ENCODE measurements around the gene ATP8B4. TPM values are rescaled to one million over a fixed set of nuclear protein-coding genes. Genes with fewer than 3 reads are reported as not detected.

Gene ATP8B4
- total and polyA plus RNA-seq, 5 donors, result 3.0 to 11.7 (median 5.2) TPM

DNA sequence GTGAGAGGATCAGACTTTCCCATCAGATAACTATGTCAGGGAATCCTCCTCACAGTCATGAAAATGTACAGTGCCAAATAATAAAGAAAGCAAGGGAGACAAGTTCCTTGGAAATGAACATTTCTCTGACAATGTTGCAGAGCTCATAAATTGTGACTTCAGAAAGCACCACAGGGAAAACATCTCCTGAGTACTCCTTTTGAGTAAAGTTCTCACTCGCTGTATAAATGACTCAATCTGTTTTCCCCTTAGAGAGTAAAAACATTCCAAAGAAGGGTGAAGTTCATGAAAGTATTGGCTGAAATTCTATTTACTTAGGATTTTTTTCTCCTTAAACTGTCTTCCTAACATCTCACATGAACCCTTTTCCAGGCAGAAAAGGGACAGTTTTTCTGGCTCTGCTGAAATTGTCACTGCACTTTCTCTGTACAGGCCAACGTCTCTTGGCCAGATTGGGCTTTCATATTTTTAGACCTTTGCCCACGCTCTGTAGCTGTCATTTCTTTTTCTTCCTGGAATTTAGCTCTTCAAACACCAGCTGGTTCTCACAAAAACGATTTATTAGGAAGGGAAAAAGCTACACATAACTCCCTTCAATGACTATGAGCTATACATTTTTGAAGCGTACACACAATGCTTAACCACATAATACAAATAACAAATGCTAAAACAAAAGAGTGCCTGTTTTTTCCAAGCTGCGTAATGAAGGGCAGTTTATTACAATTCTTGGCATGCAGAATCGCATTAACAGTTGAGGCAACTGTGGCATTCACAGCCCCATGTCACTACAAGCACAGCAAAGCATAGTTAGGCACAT lies 216.1 kb downstream of the ATP8B4 start:
- DNase-seq, result no peak
- Histone ChIP-seq H3K4me1 (ENCODE audit: control insufficient read depth, insufficient read depth, low read length) (peaks cover 2% of the 10 kb centered on the region), H3K27me3 (ENCODE audit: control insufficient read depth, insufficient read depth) (no peaks in the 10 kb centered on the region), H3K27ac (ENCODE audit: low read length) (peak overlapping the region; percentile 85), H3K4me3 (ENCODE audit: low read length) (no peak overlapping the region), H3K9me3 (ENCODE audit: control insufficient read depth, low read length) (no peaks in the 10 kb centered on the region)
- ATAC-seq, result peak; percentile 88
- WGBS, result 33% methylated on average over 7 of the region's 7 CpGs
- intact Hi-C loops (cut with DNase I), result no loop called here

DNA sequence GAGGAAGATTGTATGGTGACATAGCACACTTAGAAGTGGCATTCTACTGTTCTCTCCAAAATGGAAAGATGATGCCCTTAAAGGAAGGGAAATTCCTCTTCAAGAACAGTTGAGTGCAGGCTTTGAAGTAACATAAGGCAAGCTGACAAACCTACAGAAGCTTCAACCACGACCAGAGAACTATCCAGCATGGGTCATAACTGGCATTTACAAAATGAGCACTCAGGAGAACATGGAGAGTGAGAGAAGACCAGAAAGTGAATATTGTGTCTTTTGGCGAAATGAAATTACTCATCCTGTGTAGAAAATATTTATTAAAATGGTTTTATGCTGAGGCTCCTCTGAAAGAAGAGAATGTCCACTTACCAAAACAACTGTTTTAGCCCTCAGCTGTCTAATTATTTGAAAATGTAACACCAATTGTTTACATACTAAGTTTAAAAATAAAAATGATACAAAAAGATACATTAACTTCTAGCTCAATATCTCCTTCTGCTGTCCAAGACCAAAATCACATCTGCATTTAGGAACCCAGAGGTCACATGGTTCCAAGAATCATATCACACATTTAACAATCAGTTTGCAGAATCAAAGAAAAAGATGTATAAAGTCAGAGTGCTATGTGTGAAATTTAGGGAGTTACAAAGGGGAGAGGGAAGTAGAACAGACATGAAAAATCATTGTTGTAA lies 216.9 kb downstream of the ATP8B4 start:
- ATAC-seq, result no peak
- Histone ChIP-seq H3K27ac (ENCODE audit: low read length) (peak overlapping the region; percentile 88), H3K9me3 (ENCODE audit: control insufficient read depth, low read length) (no peaks in the 10 kb centered on the region), H3K4me3 (ENCODE audit: low read length) (no peak overlapping the region), H3K27me3 (ENCODE audit: control insufficient read depth, insufficient read depth) (no peaks in the 10 kb centered on the region), H3K4me1 (ENCODE audit: control insufficient read depth, insufficient read depth, low read length) (peaks cover 2% of the 10 kb centered on the region)
- DNase-seq, result no peak
- intact Hi-C loops (cut with DNase I), result no loop called here
- WGBS, result 54% methylated on average over 2 of the region's 2 CpGs

DNA sequence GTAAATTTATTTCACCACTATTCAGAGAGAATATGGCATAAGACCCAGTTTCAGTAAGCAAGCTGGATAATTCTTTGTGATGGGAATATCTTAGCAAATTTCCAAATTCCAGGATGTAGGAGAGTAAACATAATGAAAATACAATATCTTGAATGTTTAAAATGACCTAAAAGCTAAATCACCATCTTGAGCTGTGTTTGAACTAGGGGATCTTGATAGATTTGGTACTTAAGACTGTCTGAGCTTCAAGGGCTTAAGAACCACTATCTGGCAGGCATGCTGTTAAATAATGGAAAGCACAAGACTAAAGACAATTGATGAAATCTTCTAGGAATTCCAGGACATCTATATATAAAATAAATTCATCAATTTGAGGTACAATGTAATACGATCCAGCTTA lies 217.7 kb downstream of the ATP8B4 start:
- intact Hi-C loops (cut with DNase I), result no loop called here
- DNase-seq, result no peak
- H3K27ac ChIP-seq (ENCODE audit: low read length), result no peak overlapping the region
- WGBS, result 92% methylated on average over 1 of the region's 1 CpG
- H3K4me3 ChIP-seq (ENCODE audit: low read length), result no peak overlapping the region
- ATAC-seq, result no peak
- no peaks in the 10 kb centered on the region for H3K9me3 ChIP-seq (ENCODE audit: control insufficient read depth, low read length)
- no peaks in the 10 kb centered on the region for H3K4me1 ChIP-seq (ENCODE audit: control insufficient read depth, insufficient read depth, low read length)
- H3K27me3 ChIP-seq (ENCODE audit: control insufficient read depth, insufficient read depth), result no peaks in the 10 kb centered on the region

DNA sequence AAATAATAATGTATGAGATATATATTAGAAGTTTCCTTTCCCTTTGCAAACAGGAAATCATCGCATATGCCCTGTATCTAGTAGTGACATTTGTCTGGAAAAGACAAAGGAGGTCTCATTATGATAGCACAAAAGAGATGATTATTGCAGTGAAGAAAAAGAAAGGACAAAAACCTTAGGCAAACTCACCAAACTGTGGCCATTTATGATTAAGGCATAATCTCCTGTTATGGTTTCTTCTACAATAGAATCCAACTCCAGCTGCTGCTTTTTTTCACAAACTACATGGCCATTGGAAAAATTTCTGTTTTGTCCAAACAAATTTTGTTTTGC lies 218.2 kb downstream of the ATP8B4 start:
- no peak overlapping the region for H3K4me3 ChIP-seq (ENCODE audit: low read length)
- 56% methylated on average over 1 of the region's 1 CpG for WGBS
- no peaks in the 10 kb centered on the region for H3K9me3 ChIP-seq (ENCODE audit: control insufficient read depth, low read length)
- no peaks in the 10 kb centered on the region for H3K27me3 ChIP-seq (ENCODE audit: control insufficient read depth, insufficient read depth)
- H3K27ac ChIP-seq (ENCODE audit: low read length), result no peak overlapping the region
- DNase-seq (no peak), ATAC-seq (no peak)
- no peaks in the 10 kb centered on the region for H3K4me1 ChIP-seq (ENCODE audit: control insufficient read depth, insufficient read depth, low read length)
- intact Hi-C loops (cut with DNase I), result no loop called here

DNA sequence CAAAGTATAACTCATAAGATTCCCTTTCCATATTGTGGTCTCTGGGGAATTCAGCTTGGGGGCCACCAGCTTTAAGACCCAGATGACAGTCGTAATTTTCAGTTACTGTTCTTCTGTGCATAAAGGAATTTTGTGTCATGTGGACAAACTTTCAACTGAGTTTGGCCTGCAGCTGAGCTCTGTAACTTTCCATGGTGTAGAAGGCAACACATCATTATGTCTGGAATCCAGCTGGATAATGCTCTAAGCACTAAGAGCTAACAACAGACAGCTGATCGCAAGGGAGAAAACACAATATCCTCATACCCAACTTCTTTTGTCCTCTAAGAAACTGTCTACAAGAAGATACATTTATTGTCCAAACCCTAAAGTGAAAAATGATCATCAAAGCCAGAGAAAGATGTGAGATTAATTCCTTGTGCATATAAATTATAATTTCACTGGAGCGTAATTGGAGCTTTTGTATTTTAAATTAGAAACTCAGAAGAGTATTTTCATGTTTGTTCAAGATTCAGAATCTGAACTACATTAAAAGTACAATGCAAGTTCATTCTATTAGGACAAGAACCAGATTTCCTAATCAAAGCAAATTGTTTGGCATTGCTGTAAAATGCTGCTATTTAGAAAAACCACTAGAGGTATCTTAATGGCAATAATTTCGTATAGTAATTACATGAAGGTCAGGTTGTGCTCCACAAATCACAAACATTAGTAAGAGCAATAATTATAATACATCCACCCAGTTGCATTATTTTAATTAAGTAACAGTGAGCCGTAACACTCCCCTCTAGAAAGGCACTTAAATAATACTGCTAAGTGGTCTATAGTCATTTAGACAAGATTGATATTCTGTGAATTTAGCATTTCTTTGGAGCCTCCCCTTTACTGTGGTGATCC lies 218.8 kb downstream of the ATP8B4 start:
- DNase-seq (no peak), ATAC-seq (peak in 1 of 2 donors; percentile 51)
- Histone ChIP-seq H3K4me1 (ENCODE audit: control insufficient read depth, insufficient read depth, low read length) (no peaks in the 10 kb centered on the region), H3K27ac (ENCODE audit: low read length) (no peak overlapping the region), H3K4me3 (ENCODE audit: low read length) (no peak overlapping the region), H3K27me3 (ENCODE audit: control insufficient read depth, insufficient read depth) (no peaks in the 10 kb centered on the region), H3K9me3 (ENCODE audit: control insufficient read depth, low read length) (no peaks in the 10 kb centered on the region)
- intact Hi-C loops (cut with DNase I), result no loop called here
- 57% methylated on average over 5 of the region's 5 CpGs for whole genome bisulfite sequencing

DNA sequence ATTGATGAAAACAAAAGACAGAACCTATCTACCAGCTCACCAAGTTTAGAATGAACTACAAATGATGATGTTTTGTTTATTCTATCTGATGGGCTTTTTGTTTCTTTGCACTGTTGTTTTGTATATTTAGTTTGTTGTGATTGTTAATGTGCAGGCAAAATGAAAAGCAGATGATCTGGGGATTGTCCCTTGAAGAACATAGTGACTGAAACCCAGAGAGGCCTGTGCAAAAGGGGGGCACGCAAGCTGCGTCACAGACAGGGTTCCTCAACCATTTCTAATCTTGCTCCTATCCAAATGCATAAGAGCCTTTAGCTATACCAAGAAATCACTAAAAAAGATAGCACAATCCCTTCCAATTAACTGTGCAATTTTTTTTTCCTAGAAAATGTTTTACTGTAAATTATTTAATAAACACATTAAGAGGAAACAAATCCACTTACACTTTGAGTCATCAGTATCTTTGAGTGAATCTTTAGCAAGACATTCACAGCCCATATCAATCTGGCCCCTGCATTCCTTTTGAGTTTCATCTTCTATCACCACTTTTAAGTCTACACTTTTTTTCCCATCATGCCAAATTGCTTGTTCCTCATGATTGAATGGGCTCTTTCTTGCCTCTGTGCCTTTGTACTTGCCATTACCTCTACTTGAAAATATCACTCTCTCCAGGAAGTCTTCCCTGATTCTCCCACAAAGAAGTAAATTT lies 220.3 kb downstream of the ATP8B4 start:
- Histone ChIP-seq H3K4me3 (ENCODE audit: low read length) (no peak overlapping the region), H3K9me3 (ENCODE audit: control insufficient read depth, low read length) (no peaks in the 10 kb centered on the region), H3K4me1 (ENCODE audit: control insufficient read depth, insufficient read depth, low read length) (peaks cover 2% of the 10 kb centered on the region), H3K27ac (ENCODE audit: low read length) (no peak overlapping the region), H3K27me3 (ENCODE audit: control insufficient read depth, insufficient read depth) (no peaks in the 10 kb centered on the region)
- intact Hi-C loops (cut with DNase I), result loop anchor here in 1 of 4 donors (10.0 kb wide), 1 partner anchor 274 kb away; the partner anchor contains the start of genes DTWD1 and FAM227B
- WGBS, result 95% methylated on average over 2 of the region's 2 CpGs
- no peak for ATAC-seq
- no peak for DNase-seq

DNA sequence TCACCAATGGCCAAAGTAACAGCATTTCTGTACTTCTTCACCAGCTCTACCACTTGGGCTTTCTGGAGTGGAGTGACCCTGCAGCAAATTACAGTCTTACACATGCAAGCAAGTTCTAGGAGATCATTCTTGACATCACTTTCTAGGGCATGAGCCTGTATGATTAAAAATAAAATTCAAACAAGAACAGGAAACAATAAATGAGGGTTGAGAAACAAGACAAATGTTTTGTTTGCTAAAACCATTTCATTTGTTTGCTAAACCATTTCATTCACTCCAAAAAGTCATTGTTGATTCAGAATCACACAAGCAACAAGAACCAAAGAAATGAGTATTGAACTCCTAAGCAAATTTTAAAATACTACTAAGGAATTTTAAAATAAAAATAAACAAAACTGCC lies 220.9 kb downstream of the ATP8B4 start:
- no peaks in the 10 kb centered on the region for H3K27me3 ChIP-seq (ENCODE audit: control insufficient read depth, insufficient read depth)
- no peak for DNase-seq
- H3K4me1 ChIP-seq (ENCODE audit: control insufficient read depth, insufficient read depth, low read length), result peaks cover 2% of the 10 kb centered on the region
- no peak for ATAC-seq
- intact Hi-C loops (cut with DNase I), result loop anchor here in 1 of 4 donors (10.0 kb wide), 1 partner anchor 273 kb away; the partner anchor contains the start of genes DTWD1 and FAM227B
- H3K9me3 ChIP-seq (ENCODE audit: control insufficient read depth, low read length), result no peaks in the 10 kb centered on the region
- no peak overlapping the region for H3K27ac ChIP-seq (ENCODE audit: low read length)
- no peak overlapping the region for H3K4me3 ChIP-seq (ENCODE audit: low read length)

DNA sequence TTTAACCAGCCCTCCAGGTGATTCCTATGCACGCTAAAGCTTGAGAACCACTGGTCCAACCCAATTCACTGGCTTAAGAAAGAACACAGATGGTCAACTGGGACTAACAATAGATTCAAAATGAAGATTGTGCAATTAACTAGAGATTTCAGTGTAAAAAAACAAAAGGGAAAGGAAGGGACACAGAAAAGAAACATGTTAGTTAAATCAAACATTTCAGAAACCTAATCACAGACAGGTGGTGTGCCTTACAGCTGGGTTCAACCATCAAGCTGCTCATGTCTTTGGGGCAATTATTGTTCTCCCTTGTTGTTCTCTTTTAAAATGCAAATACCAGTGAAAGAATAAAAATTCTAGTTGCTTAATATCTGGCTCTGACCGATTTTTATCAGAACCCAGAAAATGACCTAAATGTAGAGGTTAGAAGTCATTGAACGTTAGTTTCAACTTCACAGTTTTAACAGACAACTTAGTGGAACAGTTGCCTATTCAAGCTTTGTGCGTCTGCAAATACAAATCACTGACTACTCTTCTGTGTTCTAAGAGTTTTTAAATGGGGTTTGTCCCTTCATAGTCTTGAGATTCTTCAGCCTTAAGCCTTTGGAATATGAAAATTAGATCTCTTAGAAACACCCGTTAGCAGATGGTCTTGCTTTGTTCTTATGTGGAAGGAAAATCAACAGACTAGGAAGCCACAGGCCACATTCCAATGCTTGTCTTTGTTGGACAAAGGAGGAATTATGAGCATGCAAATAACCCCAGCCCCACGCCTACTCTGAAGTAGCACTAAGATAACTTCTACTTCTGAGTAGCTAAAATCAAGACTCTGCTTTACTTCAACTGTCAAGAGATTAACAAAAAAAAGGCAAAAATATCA lies 223.4 kb downstream of the ATP8B4 start:
- H3K4me1 ChIP-seq (ENCODE audit: control insufficient read depth, insufficient read depth, low read length), result peaks cover 2% of the 10 kb centered on the region
- WGBS, result 56% methylated on average over 6 of the region's 6 CpGs
- H3K4me3 ChIP-seq (ENCODE audit: low read length), result no peak overlapping the region
- no peak overlapping the region for H3K27ac ChIP-seq (ENCODE audit: low read length)
- DNase-seq (no peak), ATAC-seq (no peak)
- H3K9me3 ChIP-seq (ENCODE audit: control insufficient read depth, low read length), result no peaks in the 10 kb centered on the region
- no peaks in the 10 kb centered on the region for H3K27me3 ChIP-seq (ENCODE audit: control insufficient read depth, insufficient read depth)
- intact Hi-C loops (cut with DNase I), result loop anchor here in 1 of 4 donors (10.0 kb wide), 1 partner anchor 271 kb away; the partner anchor contains the start of genes DTWD1 and FAM227B

DNA sequence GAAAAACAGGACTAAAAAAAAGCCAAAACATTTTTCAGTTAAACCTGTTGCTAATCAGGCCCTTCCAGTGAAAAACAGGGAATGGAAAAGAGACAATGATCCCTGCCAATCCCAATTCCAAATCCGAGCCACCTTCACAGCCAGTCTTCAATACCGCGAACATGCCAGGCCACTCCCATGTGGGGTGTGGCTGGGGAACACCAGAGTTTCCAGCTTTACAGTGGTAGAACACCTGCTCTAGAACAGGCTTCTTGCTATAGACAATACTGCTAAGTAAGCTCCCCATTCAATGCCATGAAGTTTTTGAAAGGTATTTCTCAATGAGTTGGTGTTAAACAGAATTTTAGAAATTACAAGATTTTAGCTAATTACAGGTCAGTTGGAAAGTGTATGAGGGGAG lies 228.3 kb downstream of the ATP8B4 start:
- H3K4me3 ChIP-seq (ENCODE audit: low read length), result no peak overlapping the region
- no peaks in the 10 kb centered on the region for H3K9me3 ChIP-seq (ENCODE audit: control insufficient read depth, low read length)
- H3K27me3 ChIP-seq (ENCODE audit: control insufficient read depth, insufficient read depth), result no peaks in the 10 kb centered on the region
- intact Hi-C loops (cut with DNase I), result loop anchor here in 1 of 4 donors (10.0 kb wide), 1 partner anchor 266 kb away; the partner anchor contains the start of genes DTWD1 and FAM227B
- H3K4me1 ChIP-seq (ENCODE audit: control insufficient read depth, insufficient read depth, low read length), result peaks cover 2% of the 10 kb centered on the region
- DNase-seq (no peak), ATAC-seq (no peak)
- no peak overlapping the region for H3K27ac ChIP-seq (ENCODE audit: low read length)
- WGBS, result 91% methylated on average over 3 of the region's 3 CpGs

DNA sequence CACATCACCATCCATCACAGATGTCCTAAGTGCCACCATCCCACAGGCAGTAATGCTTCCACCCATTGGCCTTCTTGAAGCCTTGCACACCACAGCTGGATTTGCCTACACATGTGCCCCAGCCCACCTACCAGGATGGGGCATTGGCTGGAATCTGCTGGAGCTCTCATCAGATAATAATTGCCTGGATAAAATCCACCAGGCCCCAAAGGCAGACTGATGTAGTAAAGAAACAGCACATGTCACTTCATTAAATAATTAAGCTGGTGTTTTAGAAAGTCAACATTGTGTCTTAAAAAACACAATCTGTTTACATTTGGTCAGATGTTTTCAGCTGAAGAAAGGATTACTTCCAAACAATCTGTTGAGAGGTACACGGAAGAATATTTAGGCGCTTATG lies 229.5 kb downstream of the ATP8B4 start:
- H3K4me1 ChIP-seq (ENCODE audit: control insufficient read depth, insufficient read depth, low read length), result no peaks in the 10 kb centered on the region
- WGBS, result 77% methylated on average over 2 of the region's 2 CpGs
- DNase-seq, result no peak
- no peaks in the 10 kb centered on the region for H3K9me3 ChIP-seq (ENCODE audit: control insufficient read depth, low read length)
- no peaks in the 10 kb centered on the region for H3K27me3 ChIP-seq (ENCODE audit: control insufficient read depth, insufficient read depth)
- no peak overlapping the region for H3K27ac ChIP-seq (ENCODE audit: low read length)
- no peak overlapping the region for H3K4me3 ChIP-seq (ENCODE audit: low read length)
- ATAC-seq, result no peak
- intact Hi-C loops (cut with DNase I), result no loop called here

Measured in right cardiac atrium (tissue), 5 donors.